ENCODE data around the gene GLDC.
"Not testable (repeated sequence)": the region's sequence is repeated elsewhere in the genome, so short reads cannot be mapped to it uniquely, and the experiment has no call there.

Gene GLDC

DNA sequence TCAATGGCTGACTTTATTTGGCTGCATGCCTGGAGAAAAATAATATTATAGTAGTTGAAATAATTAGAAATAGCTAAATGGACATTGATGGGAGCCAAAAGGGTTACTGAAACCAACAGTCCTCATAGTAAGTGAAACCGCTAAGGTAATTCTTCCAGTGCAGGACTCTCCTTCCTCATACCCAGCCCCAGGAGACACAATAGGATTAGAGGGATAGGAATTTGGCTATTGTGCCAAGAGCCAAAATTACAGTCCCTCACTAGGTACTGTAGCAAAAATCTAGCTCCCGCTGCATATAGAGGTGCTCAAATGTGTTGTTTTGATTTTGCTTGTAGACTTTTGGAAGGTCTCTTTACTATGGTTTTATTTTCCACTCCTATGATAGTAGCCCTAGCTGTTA lies 20.2 kb downstream of the GLDC start:
- DNase-seq (ENCODE audit: insufficient read length, low spot score) (no peak), FAIRE-seq (no peak)

DNA sequence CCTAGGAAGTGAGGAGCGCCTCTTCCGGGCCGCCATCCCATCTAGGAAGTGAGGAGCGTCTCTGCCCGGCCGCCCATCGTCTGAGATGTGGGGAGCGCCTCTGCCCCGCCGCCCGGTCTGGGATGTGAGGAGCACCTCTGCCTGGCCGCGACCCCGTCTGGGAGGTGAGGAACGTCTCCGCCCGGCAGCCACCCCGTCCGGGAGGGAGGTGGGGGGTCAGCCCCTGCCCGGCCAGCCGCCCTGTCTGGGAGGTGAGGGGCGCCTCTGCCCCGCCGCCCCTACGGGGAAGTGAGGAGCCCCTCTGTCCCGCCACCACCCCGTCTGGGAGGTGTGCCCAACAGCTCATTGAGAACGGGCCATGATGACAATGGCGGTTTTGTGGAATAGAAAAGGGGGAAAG lies 22.7 kb downstream of the GLDC start:
- not testable (repeated sequence) for FAIRE-seq; DNase-seq (ENCODE audit: insufficient read length, low spot score)

DNA sequence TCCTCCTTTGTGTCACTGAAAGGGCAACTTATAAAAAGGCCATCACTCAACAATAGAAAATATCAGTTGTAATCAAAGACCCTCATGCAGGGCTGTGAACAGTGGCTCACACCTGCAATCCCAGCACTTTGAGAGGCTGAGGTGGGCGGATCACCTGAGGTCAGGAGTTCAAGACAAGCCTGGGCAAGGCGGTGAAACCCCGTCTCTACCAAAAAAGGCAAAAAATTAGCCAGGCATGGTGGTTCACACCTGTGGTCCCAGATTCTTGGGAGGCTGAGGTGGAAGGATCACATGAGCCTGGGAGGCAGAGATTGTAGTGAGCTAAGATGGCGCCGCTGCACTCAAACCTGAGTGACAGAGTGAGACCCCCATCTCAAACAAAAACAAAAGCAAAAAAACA lies 24.7 kb downstream of the GLDC start:
- no peak for DNase-seq (ENCODE audit: insufficient read length, low spot score)
- FAIRE-seq = peak; percentile 82

DNA sequence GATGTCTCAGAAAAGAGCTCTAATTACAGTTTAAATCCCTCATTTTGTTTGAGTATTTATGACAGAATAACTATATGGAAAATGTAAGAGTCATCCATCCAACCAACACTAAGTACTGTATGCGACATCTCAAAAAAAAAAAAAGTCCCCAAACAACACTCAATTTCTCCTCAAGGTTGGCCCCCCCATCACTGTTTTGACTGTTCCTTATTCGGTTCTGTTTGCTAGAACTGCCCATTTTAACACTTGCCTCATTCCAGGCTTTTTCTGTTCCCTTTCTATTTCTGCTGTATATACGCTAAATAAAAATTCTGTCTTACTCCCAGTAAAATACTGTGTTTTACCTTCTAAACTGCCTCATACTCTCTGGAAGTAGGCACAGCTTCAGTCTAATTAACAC lies 25.2 kb downstream of the GLDC start:
- FAIRE-seq (peak; percentile 64), DNase-seq (ENCODE audit: insufficient read length, low spot score) (no peak)

DNA sequence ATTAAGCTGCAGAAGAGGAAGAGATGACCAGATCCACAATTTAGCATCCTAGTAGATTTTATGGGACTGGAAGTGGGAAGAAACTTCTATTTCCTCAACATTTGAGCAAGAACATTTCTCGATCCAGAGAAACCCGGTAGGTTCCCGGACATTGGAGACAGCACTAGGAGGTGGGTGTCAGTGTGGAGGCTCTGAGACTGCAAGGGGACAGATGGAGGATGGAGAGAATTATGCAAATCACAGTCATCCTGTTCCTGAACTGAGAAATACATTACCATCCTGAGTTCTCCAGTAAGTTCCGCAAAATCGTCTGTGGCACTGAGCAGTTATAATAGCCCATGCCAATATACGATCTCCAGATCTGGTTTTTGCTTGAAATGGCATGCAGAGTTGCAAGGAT lies 25.6 kb downstream of the GLDC start:
- FAIRE-seq = peak; percentile 93
- no peak for DNase-seq (ENCODE audit: insufficient read length, low spot score)

DNA sequence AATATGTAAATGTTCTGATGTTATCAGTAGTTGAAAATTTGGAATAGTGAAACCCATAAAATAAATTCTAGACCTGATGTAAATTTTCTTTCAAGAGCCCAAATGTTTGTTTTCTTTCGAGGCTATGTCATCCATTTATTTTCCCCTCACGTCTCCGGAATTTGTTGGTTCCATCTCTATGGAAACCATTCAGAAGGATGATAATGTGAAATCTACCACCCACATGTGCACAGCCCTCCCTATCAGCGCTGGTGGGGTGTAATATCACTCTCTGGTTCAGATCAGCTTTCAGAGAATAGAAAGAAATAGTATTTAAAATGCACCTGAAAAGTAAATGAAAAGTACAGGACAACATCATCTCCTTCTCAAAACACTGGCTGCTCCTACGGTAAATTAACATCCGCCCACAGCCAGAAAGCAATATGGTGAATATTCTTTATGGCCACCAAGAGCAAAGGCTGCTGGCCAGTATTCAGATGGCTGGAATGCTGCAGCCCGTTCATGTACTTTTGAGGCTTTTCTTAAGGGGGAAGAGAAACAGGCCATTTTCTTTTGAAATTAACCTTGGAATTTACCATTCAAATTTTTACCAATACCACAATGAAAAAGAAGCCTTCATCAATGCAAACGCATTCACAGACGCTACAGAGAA lies 28.5 kb downstream of the GLDC start:
- FAIRE-seq (no peak), DNase-seq (ENCODE audit: insufficient read length, low spot score) (no peak)

DNA sequence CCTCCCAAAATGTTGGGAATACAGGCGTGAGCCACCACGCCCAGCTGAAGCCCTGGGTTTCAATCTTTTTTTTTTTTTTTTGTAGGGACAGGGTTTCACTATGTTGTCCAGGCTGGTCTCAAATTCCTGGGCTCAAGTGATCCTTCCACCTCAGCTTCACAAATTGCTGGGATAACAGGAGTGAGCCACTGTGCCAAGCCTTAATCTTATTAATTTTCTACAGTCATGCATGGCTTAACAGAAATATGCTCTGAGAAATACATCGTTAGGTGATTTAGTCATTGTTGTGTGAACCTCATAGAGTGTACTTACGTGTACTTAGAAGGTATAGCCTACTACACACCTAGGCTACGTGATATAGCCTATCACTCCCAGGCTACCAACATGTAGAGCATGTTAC lies 31.0 kb downstream of the GLDC start:
- DNase-seq (ENCODE audit: insufficient read length, low spot score) = no peak
- no peak for FAIRE-seq

DNA sequence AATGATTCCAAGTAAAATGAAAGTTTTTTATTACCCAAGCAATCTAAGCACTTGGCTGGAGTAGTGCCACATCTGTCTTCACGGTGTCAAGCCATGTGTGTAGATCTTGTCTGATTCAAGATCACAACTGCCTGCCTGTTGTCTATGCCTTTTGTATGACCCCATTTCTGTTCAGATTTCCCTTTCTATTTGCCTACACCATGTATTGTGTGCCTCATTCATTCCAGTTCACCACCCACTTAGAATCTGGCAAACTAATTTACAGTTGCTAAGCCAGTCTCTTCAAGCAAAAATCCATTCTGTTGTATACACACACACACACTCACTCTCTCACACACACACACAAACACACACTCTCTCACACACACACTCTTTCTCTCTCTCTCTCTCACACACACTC lies 33.7 kb downstream of the GLDC start:
- FAIRE-seq = no peak

DNA sequence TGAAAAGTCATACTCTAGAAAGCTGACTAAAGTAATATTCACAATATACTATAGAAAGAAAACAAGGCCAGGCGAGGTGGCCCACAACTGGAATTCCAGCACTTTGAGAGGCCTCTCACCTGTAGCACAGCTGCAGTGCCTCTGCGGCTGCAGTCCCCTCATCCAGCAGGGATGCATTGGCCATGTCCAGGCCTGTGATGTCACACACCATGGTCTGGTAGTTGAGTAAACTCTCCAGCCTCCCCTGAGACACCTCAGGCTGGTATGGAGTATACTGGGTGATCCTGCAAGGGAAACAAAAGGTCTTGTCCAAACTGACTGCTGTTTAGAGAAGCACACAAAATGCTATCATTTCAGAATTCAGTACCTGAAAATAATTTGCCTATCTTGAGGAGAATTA lies 35.5 kb downstream of the GLDC start:
- no peak for DNase-seq (ENCODE audit: insufficient read length, low spot score)
- FAIRE-seq = no peak

More for the DNA sequence above, 33.7 kb downstream of the GLDC start:
- no peak for DNase-seq (ENCODE audit: insufficient read length, low spot score)

DNA sequence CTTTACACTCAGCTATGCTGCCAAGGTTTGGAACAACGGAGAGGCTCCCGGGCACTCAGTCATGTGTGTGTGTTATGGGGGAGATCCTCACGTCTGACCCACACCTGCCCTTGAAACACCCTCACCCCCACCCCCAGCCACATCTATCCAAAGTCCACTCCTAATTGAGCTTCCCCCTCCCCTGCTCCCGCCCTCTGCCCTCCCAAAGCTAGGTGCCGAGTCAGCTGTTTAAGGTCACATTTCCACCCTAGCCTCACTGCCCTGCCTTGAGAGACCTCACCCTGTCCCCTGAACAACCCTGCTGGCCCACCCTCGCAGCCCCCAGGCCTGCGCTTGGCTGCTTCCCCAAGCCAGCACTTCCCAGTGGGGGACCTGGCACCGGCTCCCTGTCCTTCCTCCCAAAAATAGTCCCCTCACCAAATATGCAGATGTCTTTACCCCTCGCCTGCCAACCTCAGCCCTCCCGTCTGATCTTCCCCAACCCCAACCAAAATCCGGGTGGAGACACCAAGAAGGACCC lies 36.0 kb downstream of the GLDC start:
- no peak for DNase-seq (ENCODE audit: insufficient read length, low spot score)
- no peak for FAIRE-seq

DNA sequence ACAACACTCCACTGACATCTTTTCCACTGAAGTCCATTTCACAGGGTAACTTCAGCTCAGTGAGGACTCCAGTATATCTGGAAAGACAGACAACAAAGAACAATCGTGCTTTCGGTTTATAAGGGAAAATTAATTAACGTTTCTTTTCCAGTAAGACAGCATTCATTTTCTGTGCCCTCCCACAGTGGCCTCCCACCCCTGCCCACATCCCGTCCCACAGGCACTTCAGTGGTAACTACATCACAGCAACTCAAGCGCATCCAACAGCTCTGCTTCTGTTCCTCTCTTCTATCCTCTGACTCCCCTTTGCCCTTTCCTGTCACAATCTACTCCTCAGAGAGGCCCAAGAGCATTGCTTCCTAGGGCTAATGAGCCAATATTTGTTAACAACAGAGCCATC lies 40.3 kb downstream of the GLDC start:
- FAIRE-seq = peak; percentile 97
- DNase-seq (ENCODE audit: insufficient read length, low spot score) = peak; percentile 29

DNA sequence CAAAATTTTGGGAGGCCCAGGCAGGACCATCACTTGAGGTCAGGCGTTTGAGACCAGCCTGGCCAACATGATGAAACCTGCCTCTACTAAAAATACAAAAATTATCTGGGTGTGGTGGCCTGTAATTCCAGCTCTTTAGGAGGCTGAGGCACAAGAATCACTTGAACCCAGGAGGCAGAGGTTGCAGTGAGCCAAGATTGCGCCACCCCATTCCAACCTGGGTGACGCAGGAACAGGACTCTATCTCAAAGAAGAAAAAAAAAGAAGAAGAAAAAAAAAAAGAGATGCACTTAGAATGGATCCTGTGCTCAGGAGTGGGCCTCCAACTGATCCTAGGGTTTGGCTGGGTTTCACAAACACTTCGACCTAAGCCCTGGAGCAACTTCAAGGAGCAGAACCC lies 45.1 kb downstream of the GLDC start:
- no peak for DNase-seq (ENCODE audit: insufficient read length, low spot score)
- no peak for FAIRE-seq

DNA sequence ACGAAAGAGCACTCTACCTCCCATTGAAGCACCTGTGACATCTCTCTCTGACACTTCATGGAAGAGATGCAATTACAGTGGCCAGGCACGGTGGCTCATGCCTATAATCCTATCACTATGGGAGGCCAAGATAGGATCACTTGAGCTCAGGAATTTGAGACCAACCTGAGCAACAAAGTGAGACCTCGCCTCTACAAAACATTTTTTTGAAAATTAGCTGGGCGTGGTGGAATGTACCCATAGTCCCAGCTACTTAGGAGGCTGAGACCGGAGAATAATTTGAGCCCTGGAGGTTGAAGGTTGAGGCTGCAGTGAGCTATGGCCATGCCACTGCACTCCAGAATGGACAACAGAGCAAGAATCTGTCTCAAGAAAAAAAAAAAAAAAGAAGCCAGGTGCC lies 45.5 kb downstream of the GLDC start:
- DNase-seq (ENCODE audit: insufficient read length, low spot score) (no peak), FAIRE-seq (no peak)

DNA sequence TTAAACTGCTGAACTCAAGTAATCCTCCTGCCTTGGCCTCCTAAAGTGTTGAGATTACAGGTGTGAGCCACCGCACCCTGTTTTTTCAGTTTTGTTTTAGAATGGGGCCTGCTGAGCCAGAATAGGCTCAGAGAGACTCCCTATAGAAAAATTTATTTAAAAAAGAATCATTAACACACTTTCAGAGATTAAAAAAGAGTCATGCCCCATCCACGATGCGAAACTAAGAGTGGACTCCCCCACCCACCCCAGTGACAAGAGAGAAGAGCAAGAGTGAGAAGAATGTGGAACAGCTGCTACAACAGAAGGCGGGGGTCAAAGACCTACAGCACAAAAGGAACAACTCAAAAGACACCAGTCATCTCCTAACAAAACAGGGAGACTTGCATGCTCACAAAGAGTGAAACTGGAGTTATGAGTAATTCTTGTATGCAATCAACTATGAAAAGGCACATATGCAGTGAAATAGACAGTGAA lies 47.2 kb downstream of the GLDC start:
- FAIRE-seq (peak; percentile 98), DNase-seq (ENCODE audit: insufficient read length, low spot score) (peak; percentile 72)

DNA sequence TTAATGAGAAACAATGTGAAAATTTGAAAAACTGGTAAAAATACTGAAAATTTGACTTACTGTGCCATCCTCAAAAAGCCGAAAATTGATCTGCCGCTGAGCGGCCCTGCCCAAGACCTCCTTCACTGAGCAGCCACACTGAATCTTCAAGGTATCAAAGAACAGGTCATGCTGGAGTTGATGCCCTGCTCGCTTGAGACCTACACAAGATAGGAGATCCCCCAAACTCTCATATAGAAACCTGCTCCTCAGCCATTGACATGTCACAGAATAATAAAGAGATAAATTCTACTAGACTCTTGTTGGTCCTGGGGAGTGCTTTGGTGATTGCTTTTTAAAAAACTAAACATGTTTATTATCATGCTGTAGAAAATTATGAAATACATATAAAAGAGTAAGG lies 52.7 kb downstream of the GLDC start:
- DNase-seq (ENCODE audit: insufficient read length, low spot score) (no peak), FAIRE-seq (no peak)

DNA sequence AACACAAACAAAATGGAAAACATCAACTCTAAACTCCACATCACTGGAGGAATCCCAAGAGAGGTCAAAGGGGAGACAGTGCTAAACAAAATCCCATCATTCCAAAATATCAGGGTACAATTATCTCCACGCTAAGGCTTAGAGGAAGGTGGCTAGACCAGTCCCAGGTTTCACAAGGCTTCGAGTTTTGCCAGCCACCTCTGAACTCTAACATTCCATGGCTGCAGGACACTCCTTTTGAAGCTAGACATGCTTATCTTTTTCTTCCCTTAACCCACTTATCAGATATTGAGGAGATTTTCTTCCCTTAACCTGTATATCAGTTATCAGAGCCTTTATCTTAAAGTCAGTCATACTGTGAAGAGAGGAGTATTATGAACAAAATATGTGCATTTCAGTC lies 53.3 kb downstream of the GLDC start:
- FAIRE-seq (no peak), DNase-seq (ENCODE audit: insufficient read length, low spot score) (no peak)

DNA sequence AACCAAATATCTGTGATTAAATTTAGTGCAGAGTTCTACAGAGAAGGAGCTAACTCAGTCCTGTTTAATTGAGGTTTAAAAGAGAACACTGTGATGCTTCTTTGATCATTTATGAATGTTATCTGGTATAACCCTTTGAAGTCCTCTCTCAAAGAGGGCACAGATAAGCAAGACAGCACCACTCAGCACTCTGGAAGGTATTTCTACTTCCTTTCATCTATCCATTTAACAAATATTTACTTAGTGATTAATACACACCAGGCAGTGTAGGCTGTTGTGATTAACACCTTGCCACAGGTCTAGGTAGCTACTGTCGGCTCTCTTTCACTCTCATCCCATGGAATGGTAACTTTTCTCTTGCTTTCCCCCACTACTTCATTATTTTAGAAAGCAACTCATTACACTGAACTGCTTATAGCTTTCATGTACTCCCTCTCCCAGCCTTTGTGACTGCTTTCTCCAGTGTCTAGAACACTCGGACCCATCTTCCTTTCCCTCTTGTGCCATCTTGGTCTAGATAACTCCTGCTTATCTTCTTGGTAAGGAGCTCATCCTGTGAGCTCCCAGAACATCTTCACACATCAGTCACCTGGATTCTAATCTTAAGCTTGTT lies 54.7 kb downstream of the GLDC start:
- FAIRE-seq (no peak), DNase-seq (ENCODE audit: insufficient read length, low spot score) (no peak)

DNA sequence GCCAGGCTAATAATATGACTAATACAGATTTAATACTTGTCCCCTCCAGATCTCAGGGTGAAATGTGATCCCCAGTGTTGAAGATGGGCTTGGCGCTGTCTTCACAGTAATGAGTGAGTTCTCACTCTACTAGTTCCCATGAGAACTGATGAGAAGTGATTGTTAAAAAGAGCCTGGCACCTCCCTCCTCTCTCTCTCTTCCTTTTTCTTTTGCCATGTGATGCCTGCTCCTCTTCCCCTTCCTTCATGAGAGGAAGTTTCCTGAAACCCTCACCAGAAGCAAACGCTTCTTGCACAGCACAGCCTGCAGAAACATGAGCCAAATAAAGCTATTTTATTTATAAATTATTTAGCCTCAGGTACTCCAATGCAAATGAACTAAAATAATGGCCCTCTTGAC lies 55.2 kb downstream of the GLDC start:
- FAIRE-seq = no peak
- DNase-seq (ENCODE audit: insufficient read length, low spot score) = no peak

DNA sequence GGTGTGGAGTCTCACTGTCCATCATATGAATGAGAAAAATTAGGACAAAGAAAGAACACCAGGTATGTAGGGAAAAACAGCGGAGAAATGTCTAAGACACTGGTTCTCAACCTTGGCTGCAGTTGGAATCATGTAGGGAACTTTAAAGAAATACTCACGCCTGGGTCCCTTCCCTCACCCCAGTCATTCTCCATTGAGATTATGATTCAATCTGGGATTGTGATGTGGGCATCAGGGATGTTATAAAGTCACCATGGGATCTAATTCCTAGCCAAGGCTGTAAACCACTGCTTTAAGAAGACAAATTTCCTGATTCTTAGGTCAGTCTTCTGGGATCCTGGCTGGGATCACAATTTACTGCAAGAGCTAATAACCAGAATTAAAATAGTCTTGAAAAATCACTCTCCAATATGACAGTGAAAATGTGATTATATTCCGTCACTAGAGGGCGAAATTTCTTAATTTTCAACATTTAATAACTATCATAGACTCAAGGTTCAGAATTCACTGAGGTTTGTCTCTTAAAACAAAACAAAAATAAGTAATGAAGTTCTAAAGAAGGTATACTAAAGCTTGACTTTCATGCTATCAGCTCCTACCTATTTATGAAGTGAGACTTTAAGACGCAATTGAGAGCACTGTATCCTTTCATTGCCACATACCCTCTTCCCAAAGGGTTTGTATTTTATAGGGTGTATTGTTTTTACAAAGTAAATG lies 60.5 kb downstream of the GLDC start:
- DNase-seq (ENCODE audit: insufficient read length, low spot score) (no peak), FAIRE-seq (peak; percentile 90)

DNA sequence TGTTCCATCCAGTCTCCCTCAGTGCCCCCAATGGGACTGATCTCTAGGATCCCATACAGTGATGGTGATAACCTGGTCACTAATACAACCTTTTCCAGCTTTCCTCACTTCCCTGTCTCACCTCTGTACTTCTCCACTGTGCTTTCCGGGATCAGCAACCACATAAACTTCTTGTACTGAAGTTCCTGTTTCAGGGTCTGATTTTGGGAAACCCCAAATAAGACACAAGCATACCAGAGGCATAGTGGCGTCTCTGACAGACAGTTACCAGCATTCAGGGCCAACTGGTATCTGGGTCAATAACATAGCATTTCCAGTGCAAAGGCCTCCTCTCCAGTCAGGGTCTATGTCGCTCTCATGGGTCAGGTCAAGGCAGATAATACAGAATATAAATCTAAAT lies 64.3 kb downstream of the GLDC start:
- FAIRE-seq (no peak), DNase-seq (ENCODE audit: insufficient read length, low spot score) (no peak)

DNA sequence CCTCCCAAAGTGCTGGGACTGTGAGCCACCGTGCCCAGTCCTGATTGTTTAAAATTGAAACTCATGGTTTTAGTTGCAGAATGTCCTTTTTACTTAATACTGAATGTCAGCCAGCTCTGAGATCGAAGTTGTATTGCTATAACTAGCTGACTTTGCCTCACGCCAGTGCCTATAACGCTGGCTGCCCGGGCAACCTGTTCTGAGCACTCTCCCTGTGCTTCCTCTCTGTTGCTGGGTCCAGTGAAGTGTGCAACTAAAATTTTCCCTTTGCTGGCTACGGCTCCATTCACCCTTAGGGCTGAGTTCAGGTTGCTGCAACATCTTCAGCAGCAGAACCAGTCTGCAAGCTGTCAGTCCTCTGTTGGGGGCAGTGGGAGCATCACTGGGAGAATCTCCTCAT lies 65.9 kb downstream of the GLDC start:
- no peak for FAIRE-seq

DNA sequence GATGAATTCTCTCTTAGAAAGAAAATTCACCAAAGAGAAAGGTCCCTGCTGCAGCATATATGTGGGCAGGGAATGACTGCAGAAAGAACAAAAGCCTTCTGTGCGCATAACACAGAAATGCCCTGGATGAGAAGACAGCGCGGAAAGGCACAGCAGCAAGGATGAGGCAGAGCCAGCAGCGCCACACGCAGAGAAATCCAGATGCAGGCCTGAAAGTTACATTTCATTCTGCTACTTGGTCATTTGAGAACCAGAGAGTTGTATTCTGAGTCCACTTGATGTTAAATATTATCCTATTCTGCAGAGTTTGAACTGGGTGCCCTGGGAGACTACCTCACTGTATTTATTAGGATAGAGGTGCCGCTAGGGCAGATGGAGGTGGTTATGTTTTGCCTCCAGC lies 68.5 kb downstream of the GLDC start:
- DNase-seq (ENCODE audit: insufficient read length, low spot score) = no peak
- no peak for FAIRE-seq

More for the DNA sequence above, 65.9 kb downstream of the GLDC start:
- no peak for DNase-seq (ENCODE audit: insufficient read length, low spot score)

All from GM19239 (cell line).